ENCODE data around the gene CTSA. TPM values are rescaled to one million over a fixed set of nuclear protein-coding genes. Genes with fewer than 3 reads are reported as not detected.
"Not testable (repeated sequence)": the region's sequence is repeated elsewhere in the genome, so short reads cannot be mapped to it uniquely, and the experiment has no call there.

The CTSA gene
- total RNA-seq, 1 donor from 2014 or later: 160 TPM

DNA sequence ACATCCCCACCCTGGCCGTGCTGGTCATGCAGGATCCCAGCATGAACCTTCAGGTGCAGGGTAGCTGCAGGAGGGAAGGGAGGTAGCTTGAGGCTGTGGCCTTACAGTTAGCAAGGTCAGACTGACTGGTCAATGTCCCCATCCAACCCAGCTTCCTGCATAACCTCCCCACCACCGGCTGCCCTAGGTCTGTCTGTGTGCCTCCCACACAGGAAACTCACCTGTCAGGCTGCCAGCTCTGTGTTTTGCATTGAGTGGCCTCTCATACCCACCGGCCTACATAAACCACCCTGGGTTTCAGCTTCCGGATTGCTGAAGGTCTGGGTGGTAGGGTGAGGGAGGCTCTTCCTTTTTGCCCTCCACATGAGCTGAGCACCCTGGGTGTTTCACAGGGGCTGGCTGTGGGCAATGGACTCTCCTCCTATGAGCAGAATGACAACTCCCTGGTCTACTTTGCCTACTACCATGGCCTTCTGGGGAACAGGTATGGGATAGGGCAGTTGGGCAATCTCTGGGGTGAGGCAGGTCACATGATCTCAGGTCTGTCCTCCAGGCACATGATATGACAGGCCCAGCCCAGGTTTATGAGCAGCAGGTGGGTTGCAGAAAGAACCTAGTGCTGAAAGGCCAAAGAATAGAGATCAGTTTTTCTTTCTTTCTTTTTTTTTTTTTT lies 1.8 kb downstream of the CTSA start:
- no peak for DNase-seq (ENCODE audit: low spot score)

- DNase-seq (ENCODE audit: low spot score): no peak
Observed at GRCh38 chr20:45893831-45894230, 2.7 kb downstream of the CTSA start.

DNA sequence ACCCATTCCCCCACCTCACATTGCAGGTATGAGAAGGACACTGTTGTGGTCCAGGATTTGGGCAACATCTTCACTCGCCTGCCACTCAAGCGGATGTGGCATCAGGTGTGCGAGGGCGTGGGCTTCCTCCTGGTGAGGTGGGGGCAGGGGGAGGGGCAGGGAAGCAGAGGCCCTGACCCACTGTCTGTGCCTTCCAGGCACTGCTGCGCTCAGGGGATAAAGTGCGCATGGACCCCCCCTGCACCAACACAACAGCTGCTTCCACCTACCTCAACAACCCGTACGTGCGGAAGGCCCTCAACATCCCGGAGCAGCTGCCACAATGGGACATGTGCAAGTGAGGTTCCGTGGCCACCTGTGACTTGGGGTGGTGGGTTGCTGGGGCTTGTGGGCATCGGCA lies 3.7 kb downstream of the CTSA start:
- no peak for DNase-seq (ENCODE audit: low spot score)

DNA sequence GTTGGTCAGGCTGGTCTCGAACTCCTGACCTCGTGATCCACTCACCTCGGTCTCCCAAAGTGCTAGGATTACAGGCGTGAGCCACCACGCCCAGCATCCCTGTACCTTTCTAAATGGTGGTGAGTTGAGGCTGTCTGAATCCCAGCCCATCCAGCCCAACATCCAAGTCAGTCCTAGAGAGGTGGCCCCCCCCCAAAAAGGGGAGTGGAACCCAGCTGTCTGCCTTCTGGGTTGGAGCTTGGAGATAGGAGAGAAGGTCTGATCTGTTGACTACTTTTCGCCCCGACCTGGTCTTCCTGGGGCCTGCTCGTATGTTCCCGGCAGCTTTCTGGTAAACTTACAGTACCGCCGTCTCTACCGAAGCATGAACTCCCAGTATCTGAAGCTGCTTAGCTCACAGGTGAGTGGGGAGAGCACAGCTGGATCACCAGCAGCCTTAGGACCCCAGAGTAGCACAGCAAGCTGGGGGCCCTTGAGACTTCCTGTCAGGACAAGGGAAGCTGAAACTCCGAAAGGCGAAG lies 5.6 kb downstream of the CTSA start:
- DNase-seq (ENCODE audit: low spot score): no peak

- no peak for DNase-seq (ENCODE audit: low spot score)
Observed at GRCh38 chr20:45897289-45897688, 6.2 kb downstream of the CTSA start.

- no peak for DNase-seq (ENCODE audit: low spot score)
Observed at GRCh38 chr20:45897692-45898091, 6.6 kb downstream of the CTSA start.

DNA sequence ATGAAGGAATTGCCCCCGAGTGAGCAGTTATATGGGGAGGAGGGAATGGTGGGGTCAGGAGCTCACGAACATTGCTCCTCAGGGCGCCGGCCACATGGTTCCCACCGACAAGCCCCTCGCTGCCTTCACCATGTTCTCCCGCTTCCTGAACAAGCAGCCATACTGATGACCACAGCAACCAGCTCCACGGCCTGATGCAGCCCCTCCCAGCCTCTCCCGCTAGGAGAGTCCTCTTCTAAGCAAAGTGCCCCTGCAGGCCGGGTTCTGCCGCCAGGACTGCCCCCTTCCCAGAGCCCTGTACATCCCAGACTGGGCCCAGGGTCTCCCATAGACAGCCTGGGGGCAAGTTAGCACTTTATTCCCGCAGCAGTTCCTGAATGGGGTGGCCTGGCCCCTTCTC lies 7.2 kb downstream of the CTSA start:
- no peak for DNase-seq (ENCODE audit: low spot score)

- DNase-seq (ENCODE audit: low spot score): no peak
Observed at GRCh38 chr20:45899046-45899835, 8.1 kb downstream of the CTSA start.

GRCh38 chr20:45901332-45901731 lies 10.2 kb downstream of the CTSA start:
- not testable (repeated sequence) for DNase-seq (ENCODE audit: low spot score)

GRCh38 chr20:45902199-45902701 lies 11.1 kb downstream of the CTSA start:
- no peak for DNase-seq (ENCODE audit: low spot score)

DNA sequence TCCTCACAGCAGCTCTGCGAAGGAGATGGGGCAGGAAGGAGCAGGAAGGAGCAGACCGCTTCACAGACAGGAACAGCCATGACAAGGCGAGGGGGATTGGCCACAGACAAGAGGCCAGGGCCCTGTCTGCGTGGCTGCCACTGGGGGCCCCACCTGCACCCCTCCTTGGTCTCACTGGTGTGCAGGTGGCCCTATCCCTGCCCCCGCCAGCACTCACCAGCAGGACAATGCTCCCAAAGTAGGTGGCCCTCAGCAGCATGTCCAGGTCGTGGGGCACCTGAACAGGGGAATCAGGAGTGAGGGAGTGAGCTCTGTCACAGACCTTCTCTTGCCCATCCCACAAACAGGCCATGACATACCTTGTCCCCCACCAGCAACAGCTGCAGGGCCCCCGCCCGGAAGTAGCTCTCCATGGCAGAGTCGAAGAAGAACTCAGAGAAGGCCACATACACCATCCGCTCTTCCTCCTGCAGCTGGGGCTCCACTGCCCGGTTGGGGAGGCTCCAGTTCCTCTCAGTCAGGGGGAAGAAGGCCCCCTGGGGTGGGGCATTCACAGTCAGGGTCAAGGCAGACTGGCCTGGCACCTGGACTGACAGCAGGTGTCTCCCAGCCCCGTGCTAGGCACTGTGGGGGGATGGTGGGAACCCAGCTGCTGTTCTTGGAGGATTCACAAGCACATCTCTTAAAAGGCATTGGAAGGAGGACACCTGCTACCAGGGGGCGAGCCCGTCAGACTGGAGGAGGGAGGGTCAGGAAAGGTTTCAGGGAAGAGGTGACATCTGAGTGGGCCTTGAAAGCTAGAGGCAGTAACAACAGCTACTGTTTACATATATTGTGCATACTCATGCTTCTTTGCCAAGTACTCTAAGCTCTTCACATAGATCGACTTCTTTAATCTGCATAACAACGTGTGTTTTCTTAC lies 13.7 kb downstream of the CTSA start:
- DNase-seq (ENCODE audit: low spot score): no peak

DNA sequence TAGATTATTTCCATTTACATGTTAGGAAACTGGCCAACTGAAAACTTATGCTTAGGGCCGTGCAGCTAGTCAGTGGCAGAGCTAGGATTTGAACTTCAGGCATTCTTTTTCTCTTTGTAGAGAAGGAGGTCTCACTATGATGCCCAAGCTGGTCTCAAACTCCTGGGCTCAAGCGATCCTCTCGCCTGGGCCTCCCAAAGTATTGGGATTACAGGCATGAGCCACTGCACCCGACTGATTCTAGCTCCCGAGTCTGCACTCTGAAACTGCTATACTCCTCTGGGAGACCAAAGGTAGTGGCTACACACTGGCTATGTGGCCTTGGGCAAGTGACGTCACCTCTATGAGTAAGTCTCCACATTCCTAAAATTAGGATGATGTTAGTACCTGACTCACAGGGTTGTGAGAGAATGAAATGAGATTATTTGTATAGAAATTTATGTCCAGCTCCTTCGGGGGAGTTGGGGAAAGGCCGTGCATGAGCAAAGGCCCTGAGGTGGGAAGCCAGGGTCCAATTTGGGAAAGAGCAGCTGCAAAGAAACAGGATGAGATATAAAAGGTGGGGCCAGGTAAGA lies 14.5 kb downstream of the CTSA start:
- DNase-seq (ENCODE audit: low spot score): no peak

DNA sequence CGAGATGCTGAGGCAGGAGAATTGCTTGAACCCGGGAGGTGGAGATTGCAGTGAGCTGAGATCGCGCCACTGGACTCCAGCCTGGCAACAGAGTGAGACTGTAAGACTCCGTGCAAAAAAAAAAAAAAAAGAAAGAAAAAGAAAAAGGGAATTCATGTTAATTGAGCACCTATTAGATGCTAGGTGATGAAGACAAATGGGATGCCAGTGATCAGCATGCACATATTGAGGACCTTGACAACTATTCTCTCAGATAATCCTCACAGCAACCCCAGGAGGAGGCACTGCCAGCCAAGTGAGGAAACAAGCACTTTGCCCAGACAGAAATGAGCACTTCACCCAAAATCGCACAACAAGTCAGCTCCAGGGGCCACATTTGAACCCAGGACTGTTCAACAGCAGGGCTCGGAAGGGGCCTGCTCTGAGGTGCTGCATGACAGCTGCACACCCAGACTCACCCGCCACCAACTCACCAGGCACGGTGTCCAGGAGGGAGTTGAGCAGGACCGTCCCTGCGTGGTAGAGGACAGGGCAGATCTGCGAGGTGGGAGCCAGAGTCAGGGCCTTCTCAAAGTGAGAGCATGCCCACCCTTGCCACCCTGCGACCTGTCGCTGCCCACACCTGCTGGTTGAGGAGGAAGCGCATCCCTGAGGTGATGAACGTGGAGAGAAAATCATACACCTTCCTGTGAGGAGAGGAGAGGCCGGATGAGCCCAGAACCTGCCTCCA lies 16.2 kb downstream of the CTSA start:
- no peak for DNase-seq (ENCODE audit: low spot score)

GRCh38 chr20:45908084-45908483 lies 16.9 kb downstream of the CTSA start:
- DNase-seq (ENCODE audit: low spot score): no peak

- DNase-seq (ENCODE audit: low spot score): no peak
Observed at GRCh38 chr20:45909336-45909808, 18.2 kb downstream of the CTSA start.

- no peak for DNase-seq (ENCODE audit: low spot score)
Observed at GRCh38 chr20:45909817-45910669, 18.9 kb downstream of the CTSA start.

- DNase-seq (ENCODE audit: low spot score): peak; percentile 98
Observed at GRCh38 chr20:45910670-45911485, 19.7 kb downstream of the CTSA start.

Measured in mesenteric fat pad (tissue), 1 donor.